Right lobe of liver (tissue), 4 donors: ENCODE measurements around the gene ENPP6.

Experiments used
- CTCF ChIP-seq, 4 donors: fragments of 200-600 bp in 3 of 4; fragments of 450-650 bp in 1 of 4; IDR thresholded peaks; one replicate each; pipeline versions ENCODE4 v1.5.1 to v1.8.0; 2016 to 2022; ENCODE audit warnings: antibody characterized with exemption in 4 of 4, mild to moderate bottlenecking in 2 of 4
- POLR2A ChIP-seq: fragments of 450-650 bp; IDR thresholded peaks from one replicate; pipeline ENCODE4 v1.6.1; 2017; ENCODE audit warnings: antibody characterized with exemption, mild to moderate bottlenecking
- donor health status: DM: no; HTN: no; CAD: no.
- donor health status: DM: no; HTN: no; CAD: no.
- donor health status: DM: no; HTN: yes; CAD: no.

- TF ChIP-seq CTCF (IDR thresholded peaks at IDR 0.05) (no peak), POLR2A (no peak)
Observed at GRCh38 chr4:184102927-184103326, 114.7 kb downstream of the ENPP6 start.
